Right atrium auricular region (tissue), 2 donors: ENCODE data around the gene MARCHF5. TPM values are rescaled to one million over a fixed set of nuclear protein-coding genes. Genes with fewer than 3 reads are reported as not detected.

Experiments used
- DNase-seq: peaks from one replicate; pipeline ENCODE4 v3.0.0-alpha.2; 2019; ENCODE audit warnings: low spot score
- H3K27ac ChIP-seq, 2 donors: fragments of 200-600 bp; sonication (generic); 1 replicate in 1 of 2; 2 replicates in 1 of 2; pipeline ENCODE4 v1.5.1; 2016 to 2019
- H3K27me3 ChIP-seq, 2 donors: fragments of 200-600 bp; sonication (generic); one replicate each; pipeline versions ENCODE4 v1.5.1 to v1.6.0; 2017 to 2019
- H3K36me3 ChIP-seq: fragments of 200-600 bp; sonication (generic); one replicate; pipeline ENCODE4 v1.5.1; 2016
- H3K4me1 ChIP-seq, 2 donors: fragments of 200-600 bp; sonication (generic); one replicate each; pipeline versions ENCODE4 v1.5.1 to v1.6.0; 2017 to 2019
- H3K4me3 ChIP-seq, 2 donors: fragments of 200-600 bp; sonication (generic); 1 replicate in 1 of 2; 2 replicates in 1 of 2; pipeline ENCODE4 v1.5.1; 2017 to 2019; ENCODE audit warnings: mild to moderate bottlenecking in 1 of 2, moderate library complexity in 1 of 2
- H3K9me3 ChIP-seq, 2 donors: fragments of 200-600 bp; sonication (generic); one replicate each; pipeline ENCODE4 v1.5.1; 2019
- CTCF ChIP-seq, 2 donors: fragments of 200-600 bp; sonication (generic); IDR thresholded peaks; one replicate each; pipeline ENCODE4 v1.5.1; 2019; ENCODE audit warnings: antibody characterized with exemption in 2 of 2
- total RNA-seq, 2 donors: library from RNA; depleted of rRNA; stranded (reverse); fragments of >200 nt; gene quantifications; one replicate each; pipeline ENCODE4 v1.1.0, GENCODE V29; 2016

Gene MARCHF5
- total RNA-seq, 2 donors from 2014 or later: 8.5 to 11.6 TPM

DNA sequence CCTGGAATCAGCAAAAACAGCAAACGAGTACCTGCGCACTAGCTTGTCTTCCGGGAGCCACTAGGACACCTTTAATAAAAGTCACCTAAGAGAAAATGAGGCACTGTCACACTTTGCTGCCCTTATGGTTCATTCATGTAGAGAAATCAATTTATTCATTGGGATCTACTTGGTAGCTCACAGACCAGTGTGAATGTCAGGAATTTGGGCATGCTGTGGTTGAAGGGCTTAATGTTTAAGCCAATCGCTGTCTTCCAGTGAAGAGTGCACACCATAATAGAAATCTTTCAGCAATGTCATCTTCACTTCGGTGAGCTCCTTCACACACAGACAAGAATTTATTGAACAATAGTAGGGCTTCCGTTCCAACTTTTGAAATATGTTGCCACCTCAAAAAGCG, 65.1 kb downstream of the MARCHF5 start:
- Histone ChIP-seq H3K4me3 (no peak overlapping the region), H3K9me3 (no peaks in the 10 kb centered on the region), H3K4me1 (no peaks in the 10 kb centered on the region), H3K27me3 (no peaks in the 10 kb centered on the region), H3K36me3 (peaks cover 3% of the 10 kb centered on the region), H3K27ac (no peak overlapping the region)
- no peak for DNase-seq
- no peak for TF ChIP-seq CTCF (IDR thresholded peaks at IDR 0.05)

- H3K4me1 ChIP-seq: no peaks in the 10 kb centered on the region
- TF ChIP-seq CTCF (IDR thresholded peaks at IDR 0.05): no peak
- no peaks in the 10 kb centered on the region for H3K27me3 ChIP-seq
- no peak for DNase-seq
- no peaks in the 10 kb centered on the region for H3K9me3 ChIP-seq
- H3K27ac ChIP-seq: no peak overlapping the region
- H3K36me3 ChIP-seq: no peaks in the 10 kb centered on the region
- H3K4me3 ChIP-seq: no peak overlapping the region
Observed at GRCh38 chr10:92363498-92363897, 72.5 kb downstream of the MARCHF5 start.

DNA sequence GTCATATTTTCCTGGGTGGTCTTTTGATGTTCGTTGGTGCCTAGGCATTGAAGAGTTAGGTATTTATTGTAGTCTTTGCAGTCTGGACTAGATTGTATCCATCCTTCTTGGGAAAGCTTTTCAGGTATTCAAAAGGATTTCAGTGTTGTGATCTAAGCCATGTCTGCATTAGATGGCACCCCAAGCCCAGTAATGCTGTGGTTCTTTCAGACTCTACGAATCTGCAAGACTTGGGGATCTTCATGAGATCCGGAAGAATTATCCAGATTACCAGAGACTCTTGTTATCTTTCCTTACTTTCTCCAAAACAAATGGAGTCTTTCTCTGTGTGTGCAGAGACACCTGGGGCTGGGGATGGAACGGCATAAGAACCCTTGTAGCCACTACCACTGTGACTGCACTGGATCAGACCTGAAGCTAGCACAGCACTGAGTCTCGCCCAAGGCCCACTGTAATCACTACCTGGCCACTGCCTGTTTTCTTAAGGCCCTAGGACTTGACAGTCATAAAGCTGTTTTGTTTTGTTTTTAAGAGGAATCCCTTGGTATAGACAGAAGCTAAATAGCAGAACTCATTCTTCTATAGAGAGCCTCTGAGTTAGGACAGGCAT, 75.5 kb downstream of the MARCHF5 start:
- no peak for TF ChIP-seq CTCF (IDR thresholded peaks at IDR 0.05)
- H3K36me3 ChIP-seq: no peaks in the 10 kb centered on the region
- no peaks in the 10 kb centered on the region for H3K9me3 ChIP-seq
- H3K27ac ChIP-seq: no peak overlapping the region
- H3K27me3 ChIP-seq: no peaks in the 10 kb centered on the region
- DNase-seq: no peak
- H3K4me1 ChIP-seq: no peaks in the 10 kb centered on the region
- no peak overlapping the region for H3K4me3 ChIP-seq

GRCh38 chr10:92377962-92378361, 87.0 kb downstream of the MARCHF5 start:
- no peaks in the 10 kb centered on the region for H3K4me1 ChIP-seq
- no peak overlapping the region for H3K27ac ChIP-seq
- TF ChIP-seq CTCF (IDR thresholded peaks at IDR 0.05): no peak

GRCh38 chr10:92381543-92381954, 90.6 kb downstream of the MARCHF5 start:
- no peak overlapping the region for H3K27ac ChIP-seq

More at GRCh38 chr10:92377962-92378361, 87.0 kb downstream of the MARCHF5 start:
- Histone ChIP-seq H3K27me3 (no peaks in the 10 kb centered on the region), H3K36me3 (no peaks in the 10 kb centered on the region), H3K9me3 (no peaks in the 10 kb centered on the region), H3K4me3 (no peak overlapping the region)
- DNase-seq: no peak

More at GRCh38 chr10:92381543-92381954, 90.6 kb downstream of the MARCHF5 start:
- Histone ChIP-seq H3K27me3 (no peaks in the 10 kb centered on the region), H3K36me3 (no peaks in the 10 kb centered on the region), H3K4me1 (no peaks in the 10 kb centered on the region), H3K4me3 (no peak overlapping the region), H3K9me3 (no peaks in the 10 kb centered on the region)
- no peak for DNase-seq
- TF ChIP-seq CTCF (IDR thresholded peaks at IDR 0.05): no peak
